Transverse colon (tissue), 4 donors: ENCODE results near the gene PRRG2. TPM values are rescaled to one million over a fixed set of nuclear protein-coding genes. Genes with fewer than 3 reads are reported as not detected.

Experiments
- DNase-seq: peaks from one replicate; pipeline ENCODE4 v3.0.0-alpha.2; 2019
- H3K27ac ChIP-seq, 4 donors: fragments of 200-600 bp; sonication (generic); 2 replicates each; pipeline ENCODE4 v1.5.1; 2016 to 2018; ENCODE audit warnings: inconsistent platforms in 4 of 4
- H3K27me3 ChIP-seq: fragments of 200-600 bp; sonication (generic); 2 replicates; pipeline ENCODE4 v1.5.1; 2017; ENCODE audit warnings: inconsistent platforms
- H3K36me3 ChIP-seq, 4 donors: fragments of 200-600 bp; sonication (generic); 2 replicates each; pipeline ENCODE4 v1.5.1; 2017 to 2019; ENCODE audit warnings: inconsistent platforms in 4 of 4
- H3K4me1 ChIP-seq, 4 donors: fragments of 200-600 bp; sonication (generic); 2 replicates each; pipeline ENCODE4 v1.5.1; 2017 to 2020; ENCODE audit warnings: inconsistent platforms in 4 of 4
- H3K4me3 ChIP-seq, 4 donors: fragments of 200-600 bp; sonication (generic); 1 replicate in 1 of 4; 2 replicates in 3 of 4; pipeline versions ENCODE4 v1.5.1 to v1.6.1; 2017 to 2019; ENCODE audit warnings: inconsistent platforms in 4 of 4
- H3K9me3 ChIP-seq, 2 donors: fragments of 200-600 bp; sonication (generic); 2 replicates each; pipeline ENCODE4 v1.5.1; 2017 to 2019; ENCODE audit warnings: inconsistent platforms in 2 of 2
- EP300 ChIP-seq: sonication (generic); formaldehyde crosslinking; IDR thresholded peaks from one replicate; pipeline ENCODE4 v1.6.1; 2017; ENCODE audit warnings: antibody characterized with exemption, low read depth
- POLR2A ChIP-seq: fragments of 450-650 bp; IDR thresholded peaks from one replicate; pipeline ENCODE4 v1.6.1; 2016; ENCODE audit warnings: antibody characterized with exemption, mild to moderate bottlenecking, moderate library complexity
- POLR2AphosphoS5 ChIP-seq, 3 donors: sonication (generic); formaldehyde crosslinking; IDR thresholded peaks; one replicate each; pipeline ENCODE4 v1.6.1; 2016; ENCODE audit warnings: antibody characterized with exemption in 3 of 3
- WGBS, 2 donors: methylation state at CpG; one replicate each; pipeline ENCODE4 v1.1.5; 2018; ENCODE audit warnings: low coverage in 1 of 2; 5-methylcytosine and 5-hydroxymethylcytosine counted together
- in situ Hi-C, 4 donors: fragments of 200-750 bp; cut with MboI; loops; one replicate each; pipeline versions ENCODE4 v1.15.0 to v1.15.1; 2017; ENCODE audit warnings: low sequenced_read_pairs in 3 of 4, low pct_ligation_motif_present in 1 of 4, low pct_unique_long_range_greater_than_20kb in 1 of 4
- intact Hi-C: fragments of 100-400 bp; cut with DNase I; formaldehyde crosslinking; loops from one replicate; pipeline ENCODE4 v1.15.1; 2023; ENCODE audit warnings: low total_unique reads
- total RNA-seq, 4 donors: library from RNA; depleted of rRNA; stranded (reverse); fragments of >200 nt; gene quantifications; one replicate each; pipeline ENCODE4 v1.1.0, GENCODE V29; 2016
- TF ChIP-seq, protein P1 (sequence below), 5 experiments: fragments of 200-600 bp in 3 of 5; fragments of 450-650 bp in 2 of 5; sonication (generic) in 3 of 5; IDR thresholded peaks; 1 replicate in 2 of 5; 2 replicates in 3 of 5; pipeline ENCODE4 v1.5.1; 2016 to 2017; ENCODE audit warnings: antibody characterized with exemption in 5 of 5, inconsistent platforms in 3 of 5, mild to moderate bottlenecking in 2 of 5, moderate library complexity in 1 of 5

Gene PRRG2
- total RNA-seq, 4 donors from 2014 or later = 0.40 to 22.7 (median 12.2) TPM

DNA sequence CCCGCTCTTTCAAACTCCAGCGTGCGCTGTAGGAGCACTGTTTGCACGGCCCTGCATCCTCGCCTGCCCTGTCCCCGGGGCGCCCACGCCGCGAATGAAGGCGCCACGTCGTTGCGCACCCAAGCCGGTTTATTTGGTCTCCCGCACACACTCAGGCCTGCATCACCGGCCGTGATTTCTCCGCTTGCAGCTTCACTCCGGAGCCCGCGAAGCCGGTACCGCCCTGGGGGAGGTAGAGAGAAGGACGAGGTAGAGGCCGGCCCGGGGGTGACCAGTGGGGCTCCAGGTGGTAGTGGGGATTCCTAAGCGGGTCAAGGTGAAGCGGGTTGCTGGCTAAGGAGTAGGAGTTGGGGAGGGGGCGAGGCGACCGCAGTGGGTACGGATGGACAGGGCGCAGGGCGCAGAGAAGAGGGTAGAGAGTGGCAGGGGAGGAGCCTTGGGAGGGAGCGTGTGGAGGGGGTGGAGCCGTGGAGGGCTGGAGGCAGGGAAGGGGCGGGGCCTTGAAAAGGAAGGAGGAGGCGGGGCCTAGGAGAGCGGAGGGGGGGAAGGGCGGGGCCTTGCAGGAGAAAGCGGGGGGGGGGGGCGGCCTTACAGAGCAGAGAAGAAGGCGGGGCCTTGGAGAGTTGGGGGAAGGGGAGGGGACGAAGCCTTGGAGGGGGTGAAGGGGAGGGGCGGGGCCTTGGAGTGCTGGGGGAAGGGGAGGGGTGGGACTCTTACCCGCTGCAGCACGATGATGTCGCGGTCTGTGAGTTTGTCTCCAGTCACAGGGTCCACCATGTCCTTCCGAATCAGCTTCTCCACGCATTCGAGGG, 25.3 kb upstream of the PRRG2 start:
- intact Hi-C loops = no loop called here
- peak; percentile 84 for DNase-seq
- H3K36me3 ChIP-seq = peaks cover 0 to 16% (median 8%) of the 10 kb centered on the region in 4 donors
- H3K4me3 ChIP-seq = peak overlapping the region in 2 of 4 donors; percentile 7 to 9
- TF ChIP-seq POLR2AphosphoS5 (IDR thresholded peaks at IDR 0.05) (no peak), EP300 (no peak), POLR2A (no peak)
- TF ChIP-seq, protein P1, sequence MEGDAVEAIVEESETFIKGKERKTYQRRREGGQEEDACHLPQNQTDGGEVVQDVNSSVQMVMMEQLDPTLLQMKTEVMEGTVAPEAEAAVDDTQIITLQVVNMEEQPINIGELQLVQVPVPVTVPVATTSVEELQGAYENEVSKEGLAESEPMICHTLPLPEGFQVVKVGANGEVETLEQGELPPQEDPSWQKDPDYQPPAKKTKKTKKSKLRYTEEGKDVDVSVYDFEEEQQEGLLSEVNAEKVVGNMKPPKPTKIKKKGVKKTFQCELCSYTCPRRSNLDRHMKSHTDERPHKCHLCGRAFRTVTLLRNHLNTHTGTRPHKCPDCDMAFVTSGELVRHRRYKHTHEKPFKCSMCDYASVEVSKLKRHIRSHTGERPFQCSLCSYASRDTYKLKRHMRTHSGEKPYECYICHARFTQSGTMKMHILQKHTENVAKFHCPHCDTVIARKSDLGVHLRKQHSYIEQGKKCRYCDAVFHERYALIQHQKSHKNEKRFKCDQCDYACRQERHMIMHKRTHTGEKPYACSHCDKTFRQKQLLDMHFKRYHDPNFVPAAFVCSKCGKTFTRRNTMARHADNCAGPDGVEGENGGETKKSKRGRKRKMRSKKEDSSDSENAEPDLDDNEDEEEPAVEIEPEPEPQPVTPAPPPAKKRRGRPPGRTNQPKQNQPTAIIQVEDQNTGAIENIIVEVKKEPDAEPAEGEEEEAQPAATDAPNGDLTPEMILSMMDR (IDR thresholded peaks at IDR 0.05) = no peak
- no peaks in the 10 kb centered on the region for H3K27me3 ChIP-seq
- peak overlapping the region; percentile 78 to 87 (median 84) for H3K27ac ChIP-seq
- H3K9me3 ChIP-seq = no peaks in the 10 kb centered on the region
- in situ Hi-C loops = no loop called here
- WGBS, 2 donors = 83 to 92% methylated on average over 26 to 48 of the region's 53 CpGs
- peaks cover 24 to 73% (median 52%) of the 10 kb centered on the region in 4 donors for H3K4me1 ChIP-seq

GRCh38 chr19:49556412-49557398, 24.4 kb upstream of the PRRG2 start:
- Histone ChIP-seq H3K9me3 (no peaks in the 10 kb centered on the region), H3K4me1 (peaks cover 24 to 81% (median 61%) of the 10 kb centered on the region in 4 donors), H3K27ac (peak overlapping the region; percentile 49 to 67 (median 52)), H3K36me3 (peaks cover 0 to 16% (median 8%) of the 10 kb centered on the region in 4 donors), H3K4me3 (peak overlapping the region in 2 of 4 donors; percentile 7 to 9), H3K27me3 (no peaks in the 10 kb centered on the region)
- intact Hi-C loops (no loop called here), in situ Hi-C loops (no loop called here)
- 87% methylated on average over 64 of the region's 66 CpGs; no CpG with 5 or more reads in 1 of the 2 donors for WGBS, 2 donors
- no peak for DNase-seq
- TF ChIP-seq EP300 = no peak
- TF ChIP-seq, protein P1 (IDR thresholded peaks at IDR 0.05) = no peak
- TF ChIP-seq POLR2A = no peak
- TF ChIP-seq POLR2AphosphoS5 (IDR thresholded peaks at IDR 0.05) = no peak

DNA sequence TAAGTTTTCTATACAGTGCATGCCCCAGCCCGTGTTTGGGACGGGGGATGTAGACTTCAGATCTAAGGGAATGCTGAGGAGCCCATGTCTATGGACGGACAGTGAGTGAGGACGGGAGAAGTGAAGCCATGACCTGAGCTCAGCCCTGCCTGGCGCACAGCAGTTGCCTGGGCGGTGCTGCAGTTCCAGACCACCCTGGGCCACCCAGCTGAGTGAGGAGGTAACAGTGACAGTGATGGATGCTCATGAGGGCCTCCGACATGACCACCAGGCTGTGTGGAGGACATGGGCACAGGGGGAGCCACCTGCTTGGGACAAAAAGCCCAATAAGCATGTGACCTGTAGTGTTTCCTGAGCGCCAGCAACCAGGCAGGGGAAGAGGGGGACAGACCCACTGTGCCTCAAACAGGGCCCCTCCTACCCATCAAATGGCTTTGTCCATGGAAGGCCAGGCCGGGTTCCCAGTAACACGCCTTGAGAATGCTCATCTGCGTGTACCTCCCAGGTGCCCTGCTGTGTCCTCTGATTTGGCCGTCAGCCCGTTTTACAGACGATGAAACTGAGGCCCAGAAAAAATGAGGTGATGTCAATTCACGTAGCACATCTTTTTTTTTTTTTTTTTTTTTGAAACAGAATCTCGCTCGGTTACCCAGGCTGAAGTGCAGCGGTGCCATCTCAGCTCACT, 23.3 kb upstream of the PRRG2 start:
- intact Hi-C loops (no loop called here), in situ Hi-C loops (no loop called here)
- DNase-seq = no peak
- H3K4me3 ChIP-seq = no peak overlapping the region
- 89 to 100% methylated on average over 1 to 18 of the region's 18 CpGs for WGBS, 2 donors
- no peaks in the 10 kb centered on the region for H3K27me3 ChIP-seq
- TF ChIP-seq POLR2A (no peak), POLR2AphosphoS5 (IDR thresholded peaks at IDR 0.05) (no peak), EP300 (no peak)
- TF ChIP-seq, protein P1 (IDR thresholded peaks at IDR 0.05) = no peak
- H3K9me3 ChIP-seq = no peaks in the 10 kb centered on the region
- peak overlapping the region in 3 of 4 donors; percentile 3 to 92 (median 52) for H3K27ac ChIP-seq
- peaks cover 0 to 16% (median 8%) of the 10 kb centered on the region in 4 donors for H3K36me3 ChIP-seq
- peaks cover 18 to 81% (median 66%) of the 10 kb centered on the region in 4 donors for H3K4me1 ChIP-seq
